Ishikawa (cell line): ENCODE measurements around the gene STARD10.

Source experiments
- CEBPB ChIP-seq: IDR thresholded peaks from 2 replicates; pipeline ENCODE4 v1.6.1; 2012
- CREB1 ChIP-seq: IDR thresholded peaks from 2 replicates; pipeline ENCODE4 v1.6.1; 2012; ENCODE audit warnings: low read depth
- EGR1 ChIP-seq: IDR thresholded peaks from 2 replicates; pipeline ENCODE4 v1.6.1; 2012
- EP300 ChIP-seq: IDR thresholded peaks from 2 replicates; pipeline ENCODE4 v1.6.1; 2012; ENCODE audit warnings: borderline replicate concordance
- FOXM1 ChIP-seq: IDR thresholded peaks from 2 replicates; pipeline ENCODE4 v1.6.1; 2012; ENCODE audit warnings: low read depth, borderline replicate concordance
- NFIC ChIP-seq: IDR thresholded peaks from 2 replicates; pipeline ENCODE4 v1.6.1; 2012
- RAD21 ChIP-seq: IDR thresholded peaks from 2 replicates; pipeline ENCODE4 v1.6.1; 2012; ENCODE audit warnings: low read depth
- TAF1 ChIP-seq: IDR thresholded peaks from 2 replicates; pipeline ENCODE4 v1.6.1; 2012; ENCODE audit warnings: low read depth, mild to moderate bottlenecking
- TCF12 ChIP-seq: IDR thresholded peaks from 2 replicates; pipeline ENCODE4 v1.6.1; 2012; ENCODE audit warnings: low read depth
- TEAD4 ChIP-seq: IDR thresholded peaks from 2 replicates; pipeline ENCODE4 v1.6.1; 2012
- YY1 ChIP-seq: IDR thresholded peaks from 2 replicates; pipeline ENCODE4 v1.6.1; 2012; ENCODE audit warnings: low read depth
- ZBTB7A ChIP-seq: IDR thresholded peaks from 2 replicates; pipeline ENCODE4 v1.6.1; 2012; ENCODE audit warnings: low read depth
- TF ChIP-seq, protein P1 (sequence below): IDR thresholded peaks from 2 replicates; pipeline ENCODE4 v1.6.1; 2012
- TF ChIP-seq, protein P2 (sequence below): IDR thresholded peaks from 2 replicates; pipeline ENCODE4 v1.6.1; 2012; ENCODE audit warnings: low read depth, mild to moderate bottlenecking
- TF ChIP-seq, protein P3 (sequence below): IDR thresholded peaks from 2 replicates; pipeline ENCODE4 v1.6.1; 2012

The STARD10 gene, protein sequence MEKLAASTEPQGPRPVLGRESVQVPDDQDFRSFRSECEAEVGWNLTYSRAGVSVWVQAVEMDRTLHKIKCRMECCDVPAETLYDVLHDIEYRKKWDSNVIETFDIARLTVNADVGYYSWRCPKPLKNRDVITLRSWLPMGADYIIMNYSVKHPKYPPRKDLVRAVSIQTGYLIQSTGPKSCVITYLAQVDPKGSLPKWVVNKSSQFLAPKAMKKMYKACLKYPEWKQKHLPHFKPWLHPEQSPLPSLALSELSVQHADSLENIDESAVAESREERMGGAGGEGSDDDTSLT

DNA sequence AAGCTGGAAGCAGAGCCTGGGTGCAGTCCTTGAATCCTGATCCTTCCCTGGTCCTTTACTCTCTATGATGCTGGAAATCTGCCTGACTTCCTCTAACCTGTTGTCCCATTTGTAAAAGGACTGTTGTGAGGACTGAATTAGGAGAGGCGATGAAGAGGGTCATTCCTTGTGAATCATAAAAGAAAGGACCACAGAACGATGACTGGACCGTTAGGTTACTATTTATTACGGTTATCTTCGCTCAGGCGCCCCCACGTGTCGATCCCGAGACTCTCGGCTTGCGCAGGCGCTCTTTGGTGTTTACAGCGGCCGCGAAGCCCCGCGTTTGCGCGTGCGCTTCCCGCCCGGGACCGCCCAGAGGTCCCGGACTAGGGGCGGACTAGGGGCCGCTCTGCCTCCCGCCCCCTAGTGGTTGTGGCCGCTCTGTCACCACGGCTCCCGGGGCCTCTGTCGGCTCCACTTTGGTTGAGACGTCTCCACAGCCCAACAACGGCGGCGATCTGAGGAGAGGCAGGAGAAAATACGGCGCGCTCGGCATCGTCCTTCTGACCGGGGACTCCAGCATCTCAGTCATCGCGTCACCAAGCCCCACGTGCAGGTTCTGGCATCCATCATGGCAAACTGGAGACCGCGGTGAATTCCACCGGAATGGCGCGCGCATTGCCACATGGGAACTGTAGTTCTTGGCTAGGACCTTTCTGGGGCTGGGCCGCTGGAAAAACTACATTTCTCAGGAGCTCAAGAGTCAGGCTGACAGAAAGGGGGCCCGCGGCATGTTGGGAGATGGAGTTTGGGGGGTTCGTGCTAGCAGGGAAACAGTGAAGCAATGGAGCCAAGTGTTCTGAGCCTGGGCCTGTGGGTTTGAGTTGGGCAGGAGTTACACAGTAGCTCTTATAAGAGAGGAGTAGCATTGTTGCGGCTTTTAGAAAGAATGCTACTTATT lies at the start of gene STARD10:
STARD10 (minus strand) TSS at position 623 of the 943 bp plus-strand sequence. CDS start 12,866 bp downstream, outside the sequence.
- TF ChIP-seq TEAD4 (peak; percentile 83), RAD21 (peak; percentile 47; the same call in 1 of the 2 replicates), YY1 (peak; percentile 93), CREB1 (peak; percentile 62; the same call in 1 of the 2 replicates), ZBTB7A (0 out of 2 replicates have a peak, but pooled peaks have one; percentile 49), TAF1 (peak; percentile 72), FOXM1 (peak; percentile 16; the same call in 1 of the 2 replicates), CEBPB (no peak; the same call in 1 of the 2 replicates), NFIC (peak; percentile 41; the same call in 1 of the 2 replicates), EGR1 (no peak), EP300 (0 out of 2 replicates have a peak, but pooled peaks have one; percentile 23), TCF12 (peak; percentile 65)
- TF ChIP-seq, protein P1, sequence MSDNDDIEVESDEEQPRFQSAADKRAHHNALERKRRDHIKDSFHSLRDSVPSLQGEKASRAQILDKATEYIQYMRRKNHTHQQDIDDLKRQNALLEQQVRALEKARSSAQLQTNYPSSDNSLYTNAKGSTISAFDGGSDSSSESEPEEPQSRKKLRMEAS = peak; percentile 98
- TF ChIP-seq, protein P2, sequence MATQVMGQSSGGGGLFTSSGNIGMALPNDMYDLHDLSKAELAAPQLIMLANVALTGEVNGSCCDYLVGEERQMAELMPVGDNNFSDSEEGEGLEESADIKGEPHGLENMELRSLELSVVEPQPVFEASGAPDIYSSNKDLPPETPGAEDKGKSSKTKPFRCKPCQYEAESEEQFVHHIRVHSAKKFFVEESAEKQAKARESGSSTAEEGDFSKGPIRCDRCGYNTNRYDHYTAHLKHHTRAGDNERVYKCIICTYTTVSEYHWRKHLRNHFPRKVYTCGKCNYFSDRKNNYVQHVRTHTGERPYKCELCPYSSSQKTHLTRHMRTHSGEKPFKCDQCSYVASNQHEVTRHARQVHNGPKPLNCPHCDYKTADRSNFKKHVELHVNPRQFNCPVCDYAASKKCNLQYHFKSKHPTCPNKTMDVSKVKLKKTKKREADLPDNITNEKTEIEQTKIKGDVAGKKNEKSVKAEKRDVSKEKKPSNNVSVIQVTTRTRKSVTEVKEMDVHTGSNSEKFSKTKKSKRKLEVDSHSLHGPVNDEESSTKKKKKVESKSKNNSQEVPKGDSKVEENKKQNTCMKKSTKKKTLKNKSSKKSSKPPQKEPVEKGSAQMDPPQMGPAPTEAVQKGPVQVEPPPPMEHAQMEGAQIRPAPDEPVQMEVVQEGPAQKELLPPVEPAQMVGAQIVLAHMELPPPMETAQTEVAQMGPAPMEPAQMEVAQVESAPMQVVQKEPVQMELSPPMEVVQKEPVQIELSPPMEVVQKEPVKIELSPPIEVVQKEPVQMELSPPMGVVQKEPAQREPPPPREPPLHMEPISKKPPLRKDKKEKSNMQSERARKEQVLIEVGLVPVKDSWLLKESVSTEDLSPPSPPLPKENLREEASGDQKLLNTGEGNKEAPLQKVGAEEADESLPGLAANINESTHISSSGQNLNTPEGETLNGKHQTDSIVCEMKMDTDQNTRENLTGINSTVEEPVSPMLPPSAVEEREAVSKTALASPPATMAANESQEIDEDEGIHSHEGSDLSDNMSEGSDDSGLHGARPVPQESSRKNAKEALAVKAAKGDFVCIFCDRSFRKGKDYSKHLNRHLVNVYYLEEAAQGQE = no peak
- TF ChIP-seq, protein P3, sequence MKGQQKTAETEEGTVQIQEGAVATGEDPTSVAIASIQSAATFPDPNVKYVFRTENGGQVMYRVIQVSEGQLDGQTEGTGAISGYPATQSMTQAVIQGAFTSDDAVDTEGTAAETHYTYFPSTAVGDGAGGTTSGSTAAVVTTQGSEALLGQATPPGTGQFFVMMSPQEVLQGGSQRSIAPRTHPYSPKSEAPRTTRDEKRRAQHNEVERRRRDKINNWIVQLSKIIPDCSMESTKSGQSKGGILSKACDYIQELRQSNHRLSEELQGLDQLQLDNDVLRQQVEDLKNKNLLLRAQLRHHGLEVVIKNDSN = peak; percentile 73

DNA sequence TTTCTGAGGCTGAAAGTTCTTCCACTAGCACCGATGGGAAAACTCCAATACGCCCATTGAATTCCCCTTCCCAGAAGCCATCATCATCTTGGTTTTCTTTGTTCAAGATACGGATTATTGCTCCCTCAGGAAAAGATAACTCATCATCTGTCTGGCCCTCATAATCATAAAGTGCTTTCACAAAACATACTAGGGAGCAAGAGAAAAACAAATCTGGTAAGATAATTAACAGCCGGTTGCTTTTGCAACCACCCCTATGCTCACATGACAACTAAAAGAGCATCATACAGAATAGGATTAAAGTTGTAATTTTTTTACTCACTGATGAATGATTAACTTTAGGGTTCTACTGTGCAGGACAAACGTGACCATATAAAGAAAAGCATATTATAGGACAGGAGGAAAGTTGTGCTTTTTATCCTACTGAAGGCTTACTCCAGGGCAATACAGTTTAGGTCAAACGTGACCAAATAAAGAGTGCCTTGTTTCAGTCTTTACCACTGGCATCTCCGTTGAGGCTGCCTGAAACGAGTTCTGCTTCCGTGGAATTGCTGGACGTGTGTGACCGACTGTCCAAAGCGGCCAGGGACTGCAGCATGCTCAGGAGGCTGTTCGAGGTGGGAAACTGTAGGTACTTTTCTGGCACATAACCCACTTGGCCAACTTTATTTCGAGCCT lies 48.9 kb upstream of the STARD10 start:
- TF ChIP-seq EGR1 = no peak
- no peak for TF ChIP-seq ZBTB7A
- TF ChIP-seq, protein P2 = no peak
- TF ChIP-seq FOXM1 = no peak
- no peak for TF ChIP-seq YY1
- TF ChIP-seq, protein P1 = no peak
- no peak for TF ChIP-seq TEAD4
- no peak for TF ChIP-seq TAF1
- TF ChIP-seq, protein P3 = no peak
- no peak for TF ChIP-seq NFIC
- TF ChIP-seq CREB1 = no peak
- TF ChIP-seq EP300 = no peak
- TF ChIP-seq RAD21 = no peak
- TF ChIP-seq CEBPB = no peak
- no peak for TF ChIP-seq TCF12

DNA sequence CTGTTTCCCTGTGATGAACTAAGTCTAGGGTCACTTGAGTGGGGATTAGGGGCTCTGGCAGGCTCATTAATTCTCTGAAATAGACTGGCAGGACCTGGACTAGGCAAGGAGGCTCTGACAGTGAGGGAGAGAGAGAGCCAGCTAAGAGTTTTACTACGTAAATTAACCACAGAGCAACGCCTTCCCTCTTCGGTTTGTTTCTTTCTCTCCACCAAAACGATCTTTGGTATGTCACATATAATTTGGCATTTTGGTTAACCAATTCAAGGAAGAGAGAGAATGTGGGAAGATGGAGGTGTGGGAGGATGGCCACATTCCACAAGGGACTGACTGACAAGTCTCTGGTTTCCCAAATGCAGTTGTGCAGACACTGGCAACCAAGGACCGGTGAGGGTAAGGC lies 48.3 kb upstream of the STARD10 start:
- TF ChIP-seq NFIC (no peak), CREB1 (no peak), EGR1 (no peak), FOXM1 (no peak)
- TF ChIP-seq, protein P3 = no peak

DNA sequence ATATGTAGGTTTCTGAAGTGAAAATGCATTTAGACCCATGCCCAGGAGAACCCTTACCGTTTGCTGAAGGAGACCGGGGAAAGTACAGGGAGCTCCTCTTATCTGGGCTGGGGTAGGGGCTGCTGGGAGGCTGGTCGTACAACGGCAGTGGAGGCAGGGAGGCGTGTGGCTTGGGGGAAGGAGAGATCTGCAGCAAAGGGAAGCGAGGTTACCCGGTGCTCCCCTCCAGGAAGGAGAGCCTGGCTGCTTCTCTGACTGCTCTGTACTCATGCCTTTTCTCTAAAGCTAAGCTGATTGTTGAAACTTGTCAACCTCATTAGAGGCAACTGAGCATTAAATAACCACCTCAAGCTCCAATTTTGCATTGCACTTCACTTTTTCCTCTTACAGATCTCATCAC lies 47.5 kb upstream of the STARD10 start:
- TF ChIP-seq ZBTB7A = no peak
- TF ChIP-seq CEBPB = no peak
- TF ChIP-seq, protein P3 = no peak
- TF ChIP-seq TCF12 = no peak
- no peak for TF ChIP-seq NFIC
- TF ChIP-seq TAF1 = no peak
- TF ChIP-seq, protein P1 = no peak
- TF ChIP-seq EP300 = no peak
- TF ChIP-seq CREB1 = no peak
- TF ChIP-seq EGR1 = no peak
- TF ChIP-seq YY1 = no peak
- TF ChIP-seq FOXM1 = no peak
- TF ChIP-seq, protein P2 = no peak
- no peak for TF ChIP-seq RAD21
